ENCODE measurements around the gene CCDC59.

GRCh38 chr12:82351390-82351789, 6.8 kb downstream of the CCDC59 start:
- no peak for TF ChIP-seq POLR2A (IDR thresholded peaks at IDR 0.05)
- TF ChIP-seq CTCF (IDR thresholded peaks at IDR 0.05), result no peak

All from heart left ventricle (tissue), 13 donors.